DND-41 (cell line): Measurements from ENCODE around the gene UCHL1.

Source experiments
- EZH2 ChIP-seq: IDR thresholded peaks from 3 replicates; pipeline ENCODE4 v1.6.1; 2012; ENCODE audit warnings: borderline replicate concordance, low read depth, mild to moderate bottlenecking, moderate library complexity, low read length, inconsistent platforms; ENCODE audit not compliant: severe bottlenecking
- TF ChIP-seq, protein P1 (sequence below): IDR thresholded peaks from 2 replicates; pipeline ENCODE4 v1.5.1; 2012; ENCODE audit warnings: borderline replicate concordance, low read length, moderate library complexity, mild to moderate bottlenecking; ENCODE audit not compliant: poor library complexity, severe bottlenecking; ENCODE audit errors: extremely low read depth

GRCh38 chr4:41268721-41269517, 12.2 kb downstream of the UCHL1 start:
- TF ChIP-seq, protein P1, sequence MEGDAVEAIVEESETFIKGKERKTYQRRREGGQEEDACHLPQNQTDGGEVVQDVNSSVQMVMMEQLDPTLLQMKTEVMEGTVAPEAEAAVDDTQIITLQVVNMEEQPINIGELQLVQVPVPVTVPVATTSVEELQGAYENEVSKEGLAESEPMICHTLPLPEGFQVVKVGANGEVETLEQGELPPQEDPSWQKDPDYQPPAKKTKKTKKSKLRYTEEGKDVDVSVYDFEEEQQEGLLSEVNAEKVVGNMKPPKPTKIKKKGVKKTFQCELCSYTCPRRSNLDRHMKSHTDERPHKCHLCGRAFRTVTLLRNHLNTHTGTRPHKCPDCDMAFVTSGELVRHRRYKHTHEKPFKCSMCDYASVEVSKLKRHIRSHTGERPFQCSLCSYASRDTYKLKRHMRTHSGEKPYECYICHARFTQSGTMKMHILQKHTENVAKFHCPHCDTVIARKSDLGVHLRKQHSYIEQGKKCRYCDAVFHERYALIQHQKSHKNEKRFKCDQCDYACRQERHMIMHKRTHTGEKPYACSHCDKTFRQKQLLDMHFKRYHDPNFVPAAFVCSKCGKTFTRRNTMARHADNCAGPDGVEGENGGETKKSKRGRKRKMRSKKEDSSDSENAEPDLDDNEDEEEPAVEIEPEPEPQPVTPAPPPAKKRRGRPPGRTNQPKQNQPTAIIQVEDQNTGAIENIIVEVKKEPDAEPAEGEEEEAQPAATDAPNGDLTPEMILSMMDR: no peak
- no peak for TF ChIP-seq EZH2
